Forelimb muscle (tissue), 1 donor: ENCODE results near the gene SPAG6. TPM values are rescaled to one million over a fixed set of nuclear protein-coding genes. Genes with fewer than 3 reads are reported as not detected.
A peak's percentile ranks its signal among the peaks of the same experiment; 100 is the strongest.

ENCODE experiments used
- DNase-seq: peaks from one replicate; pipeline ENCODE4 v3.0.0-alpha.2; 2013; ENCODE audit warnings: low read depth
- polyA plus RNA-seq: library from polyadenylated mRNA; unstranded; fragments of 120-200 nt; gene quantifications from one replicate; pipeline ENCODE4 v1.2.1, GENCODE V29; 2013; ENCODE audit not compliant: insufficient read length

Gene SPAG6
- polyA plus RNA-seq, 1 donor: 7.7 TPM

DNA sequence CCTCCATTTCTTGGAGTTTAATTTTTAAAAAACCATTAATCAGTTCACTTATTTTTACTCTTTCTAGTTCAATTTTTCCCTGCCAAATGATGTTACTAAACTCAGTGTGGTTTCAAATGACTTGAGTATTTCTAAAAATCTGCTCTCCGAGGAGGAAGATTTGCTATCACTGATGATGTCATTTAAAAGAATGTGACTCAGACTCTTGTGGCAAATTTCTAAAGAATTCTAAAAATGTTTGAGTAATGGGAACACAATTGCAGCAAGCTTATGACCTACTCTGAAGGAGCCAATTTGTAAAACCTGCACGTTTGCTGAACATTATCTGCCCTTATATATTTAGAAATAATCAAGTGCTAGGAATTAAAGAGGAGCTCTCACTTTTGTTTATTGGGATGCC lies 88.6 kb downstream of the SPAG6 start:
- no peak for DNase-seq

DNA sequence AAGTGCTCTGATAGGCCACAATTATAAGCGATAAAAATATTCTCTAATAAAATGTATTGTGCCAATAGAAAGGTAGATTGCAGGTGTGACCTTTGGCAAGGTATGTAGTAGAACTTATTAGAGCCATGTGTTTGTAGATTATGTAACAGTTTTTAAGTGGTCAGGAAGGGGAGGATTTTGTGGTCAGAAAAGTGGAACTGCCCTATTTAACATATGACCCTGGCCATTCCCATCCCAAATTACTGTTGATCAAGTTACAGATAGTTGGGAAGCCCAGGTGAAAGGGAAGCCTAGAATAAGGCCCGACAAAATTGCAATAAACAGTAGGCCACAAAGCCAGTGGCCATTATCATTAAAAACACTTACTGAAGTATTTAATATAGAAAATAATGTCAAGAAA lies 89.2 kb downstream of the SPAG6 start:
- no peak for DNase-seq

DNA sequence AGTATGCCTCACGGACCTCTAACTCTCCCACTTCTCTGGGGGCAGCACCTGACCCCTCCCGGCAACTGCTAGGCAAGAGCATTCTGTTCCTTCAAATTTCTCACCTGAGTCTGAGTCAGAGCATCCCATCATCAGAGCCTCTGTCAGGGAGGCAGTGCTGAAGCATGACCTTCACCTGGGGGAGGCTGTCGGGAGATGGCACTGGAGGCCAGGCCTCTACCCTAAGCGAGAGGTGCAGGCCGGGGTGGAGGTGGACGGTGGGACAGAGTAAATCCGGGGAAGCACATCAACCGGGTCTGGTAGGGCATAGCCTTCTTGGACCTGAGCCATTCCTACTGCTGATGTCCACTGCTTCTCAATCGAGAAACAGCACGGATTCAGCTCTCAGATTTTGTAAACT lies 90.4 kb downstream of the SPAG6 start:
- no peak for DNase-seq

DNA sequence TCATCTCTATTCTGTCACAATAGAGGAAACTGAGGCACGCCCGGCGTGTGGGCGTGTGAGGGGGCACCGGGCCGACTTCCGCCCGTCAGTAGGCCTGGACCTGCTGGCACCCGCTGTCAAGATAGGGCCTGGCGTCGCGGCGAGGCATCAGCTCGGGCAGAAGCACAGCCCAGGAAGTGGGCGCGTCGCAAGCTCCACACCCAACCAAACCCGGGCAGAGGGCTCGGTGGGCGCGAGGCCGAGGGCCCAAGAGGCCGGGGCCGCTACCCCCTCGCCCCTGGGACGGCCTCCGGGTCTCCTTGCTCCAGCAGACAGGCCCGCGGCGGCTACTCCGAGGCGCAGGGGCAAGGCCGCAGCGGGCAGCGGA lies 91.2 kb downstream of the SPAG6 start:
- no peak for DNase-seq

DNA sequence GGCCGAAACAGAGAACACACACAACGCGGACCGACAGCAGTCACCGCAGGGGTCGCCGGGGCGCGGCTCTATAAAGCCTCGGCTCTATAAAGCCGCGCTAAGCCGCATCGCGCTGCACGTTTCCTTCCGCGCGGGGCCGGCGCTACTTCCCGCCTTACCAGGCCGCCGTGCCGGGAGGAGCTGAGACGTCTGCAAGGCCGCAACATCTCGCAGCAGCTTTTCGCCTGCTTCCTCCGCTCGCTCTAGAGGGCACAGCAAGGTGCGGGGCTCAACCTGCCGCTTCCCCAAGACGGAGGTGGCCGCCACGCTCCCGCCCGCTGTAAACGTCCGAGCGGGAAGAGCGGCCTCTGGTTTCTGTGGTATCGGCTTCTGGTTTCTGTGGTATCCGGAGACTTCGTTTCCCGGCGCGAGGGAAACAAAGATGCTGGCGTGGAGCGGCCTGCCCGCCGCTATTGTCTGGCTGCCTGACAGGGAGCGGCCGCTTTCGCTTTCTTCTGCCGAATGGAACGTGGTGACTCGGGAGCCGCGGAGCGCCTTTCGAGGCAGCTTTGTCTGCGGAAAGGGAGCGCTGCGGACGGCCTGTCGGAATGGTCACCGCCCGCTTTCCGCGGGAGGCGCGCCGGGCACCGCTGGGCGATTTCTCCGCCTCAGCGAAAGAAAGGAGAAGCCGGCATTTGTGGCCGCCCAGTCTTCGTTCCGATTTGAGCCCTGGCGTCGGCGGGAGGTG lies 91.8 kb downstream of the SPAG6 start:
- peak; percentile 73 for DNase-seq

DNA sequence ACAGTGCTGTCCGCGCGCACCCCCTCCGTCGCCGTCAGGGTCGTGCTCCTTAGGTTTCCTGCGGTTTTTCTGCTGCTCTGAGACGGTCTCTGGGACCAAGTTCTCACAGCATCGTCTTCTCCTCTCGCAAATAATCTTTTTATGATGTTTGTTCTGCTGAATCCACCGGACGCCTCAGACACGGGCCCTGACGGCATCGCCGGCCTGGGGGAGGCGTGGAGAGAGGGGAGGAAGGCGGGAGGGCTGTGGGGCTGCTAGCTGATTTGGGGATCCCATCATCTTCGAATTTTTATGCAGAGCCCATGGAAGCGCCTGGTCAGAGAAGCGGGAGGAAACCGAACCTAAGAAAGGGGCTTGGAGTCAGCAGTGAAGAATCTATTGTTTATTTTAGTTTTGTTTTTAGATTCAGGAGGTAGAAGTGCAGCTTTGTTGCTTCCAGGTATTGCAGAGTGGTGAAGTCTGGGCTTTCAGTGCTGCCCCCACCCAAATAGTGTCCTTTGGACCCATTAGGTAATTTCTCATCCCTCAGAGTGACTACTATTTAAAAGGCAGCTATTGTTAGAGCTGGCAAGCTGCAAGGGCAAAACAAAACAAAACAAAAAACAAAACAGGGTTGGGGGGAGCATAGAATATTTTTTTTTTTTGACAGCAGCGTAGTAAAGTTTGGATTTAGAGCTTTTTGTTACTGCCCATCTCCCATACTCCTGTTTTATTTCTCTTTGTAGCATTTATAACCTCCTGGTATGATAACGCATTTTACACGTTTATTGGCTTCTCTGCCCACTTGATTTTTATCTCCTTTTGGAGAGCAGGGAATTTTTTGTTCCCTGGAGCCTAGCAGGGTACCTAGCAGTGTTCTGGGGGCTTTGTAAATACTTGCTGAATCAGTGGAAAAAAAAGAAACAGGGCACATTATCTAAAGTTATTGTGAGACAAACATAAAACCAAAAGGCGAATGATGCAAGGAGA lies 92.6 kb downstream of the SPAG6 start:
- DNase-seq: no peak

DNA sequence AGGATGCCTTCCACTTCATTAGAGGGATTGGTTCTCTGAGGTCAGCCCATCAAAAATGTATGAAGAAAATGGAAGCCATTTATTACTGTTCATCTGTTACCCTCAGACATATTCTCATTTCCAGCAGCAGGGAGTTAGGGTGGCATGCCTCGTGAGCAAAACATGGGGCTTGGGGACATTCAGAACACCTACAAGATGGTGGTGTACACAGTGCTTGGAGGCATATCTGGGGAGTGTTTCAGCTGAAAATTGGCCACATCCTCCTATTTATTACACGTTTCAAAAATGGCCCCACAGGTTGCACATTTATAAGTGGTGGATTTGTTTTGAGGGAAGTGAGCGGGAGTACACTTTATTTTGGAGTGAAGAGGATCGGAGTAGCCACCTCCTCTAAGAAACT lies 93.4 kb downstream of the SPAG6 start:
- DNase-seq: no peak

DNA sequence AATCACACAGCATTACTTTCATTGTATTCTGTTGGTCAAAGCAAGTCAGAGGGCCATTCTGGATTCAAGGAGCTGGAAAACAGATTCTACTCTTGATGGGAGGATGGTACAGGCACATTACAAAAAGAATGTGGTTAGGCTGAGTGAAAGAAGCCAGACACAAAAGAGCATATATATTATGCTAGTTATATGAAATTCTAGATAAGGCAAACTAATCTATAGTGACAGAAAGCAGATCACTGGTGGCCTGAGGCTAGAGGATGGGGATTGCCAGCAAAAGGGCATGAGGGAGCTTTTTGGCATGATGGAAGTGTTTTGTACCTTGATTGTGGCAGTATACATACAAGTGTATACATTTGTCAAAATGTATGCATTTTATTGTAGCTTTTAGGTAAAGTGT lies 96.8 kb downstream of the SPAG6 start:
- DNase-seq: no peak

DNA sequence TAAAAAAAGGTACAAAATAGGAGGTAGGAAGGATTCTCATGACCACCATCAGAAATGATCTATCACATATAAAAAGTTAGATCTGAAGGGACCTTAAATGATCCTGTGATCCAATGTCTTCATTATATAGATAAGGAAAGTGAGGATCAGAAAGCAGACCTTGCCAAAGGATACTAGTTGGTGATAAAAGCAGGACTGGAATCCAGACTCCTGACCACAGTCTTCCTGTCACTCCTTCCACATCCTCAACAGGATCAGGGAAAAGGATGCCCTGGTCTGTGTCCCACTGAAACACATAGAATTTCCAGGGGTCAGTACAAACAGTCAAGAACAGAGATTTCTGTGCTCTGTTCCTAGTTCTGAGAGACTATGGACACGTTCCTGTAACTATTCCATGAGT lies 97.2 kb downstream of the SPAG6 start:
- DNase-seq: no peak

DNA sequence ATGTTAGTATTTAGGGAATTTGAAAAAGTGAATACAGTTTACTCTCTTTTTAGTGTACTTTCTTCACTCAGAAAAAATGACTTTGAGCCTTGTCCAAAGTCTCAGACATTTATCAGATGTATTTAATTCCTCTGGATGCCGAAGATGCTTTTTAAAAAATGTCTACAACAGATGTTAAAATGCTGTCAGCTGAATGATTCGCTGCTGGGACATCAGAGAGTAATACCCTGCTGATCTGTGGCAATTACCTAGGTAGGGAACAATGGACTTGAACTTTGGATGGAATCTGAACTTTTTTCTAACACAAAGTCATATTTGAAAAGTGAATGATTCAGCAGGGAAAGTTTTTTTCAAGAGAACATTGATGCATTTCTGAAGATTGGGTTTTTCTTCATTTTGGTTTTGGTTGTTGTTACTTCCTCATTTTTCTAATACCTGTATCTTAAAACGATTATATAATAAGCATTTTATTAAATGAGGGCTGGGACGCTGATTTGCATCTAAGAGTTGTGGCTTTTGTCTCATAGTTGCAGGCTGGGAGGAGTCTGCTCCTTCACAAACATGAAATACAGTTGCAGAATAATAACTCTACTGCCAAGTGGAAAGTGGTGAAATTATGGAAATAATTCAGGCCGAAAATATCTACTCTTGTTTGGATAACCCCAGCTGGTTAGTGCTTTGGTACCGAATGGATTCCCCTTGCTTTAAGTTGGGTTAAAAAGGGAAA lies 98.0 kb downstream of the SPAG6 start:
- DNase-seq: no peak

DNA sequence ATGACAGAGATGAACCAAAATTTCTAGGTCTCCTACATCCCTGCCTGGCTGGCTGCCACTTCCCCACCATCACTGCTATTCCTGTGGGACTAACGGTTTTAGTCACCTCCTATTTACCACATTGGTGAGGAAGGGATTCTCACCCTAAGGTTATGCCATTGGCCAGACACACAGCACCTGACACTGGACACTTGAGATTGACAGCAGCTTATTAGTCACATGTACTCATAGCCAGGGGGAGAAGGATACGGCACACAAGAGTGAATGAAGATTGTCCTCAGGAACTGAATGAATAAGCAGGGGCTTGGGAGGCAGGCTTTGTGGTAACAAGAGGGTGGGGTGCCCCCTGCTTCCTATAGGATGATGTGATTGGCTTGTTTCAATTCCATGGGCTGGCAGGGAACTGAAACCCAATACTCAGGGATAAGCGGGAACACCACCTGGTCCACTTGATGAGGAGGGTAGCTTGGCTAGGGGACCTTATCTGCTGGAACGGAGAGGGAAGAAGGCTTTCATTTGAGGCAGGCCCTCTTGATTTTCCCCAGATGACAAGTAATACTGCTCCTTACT lies 99.0 kb downstream of the SPAG6 start:
- no peak for DNase-seq

DNA sequence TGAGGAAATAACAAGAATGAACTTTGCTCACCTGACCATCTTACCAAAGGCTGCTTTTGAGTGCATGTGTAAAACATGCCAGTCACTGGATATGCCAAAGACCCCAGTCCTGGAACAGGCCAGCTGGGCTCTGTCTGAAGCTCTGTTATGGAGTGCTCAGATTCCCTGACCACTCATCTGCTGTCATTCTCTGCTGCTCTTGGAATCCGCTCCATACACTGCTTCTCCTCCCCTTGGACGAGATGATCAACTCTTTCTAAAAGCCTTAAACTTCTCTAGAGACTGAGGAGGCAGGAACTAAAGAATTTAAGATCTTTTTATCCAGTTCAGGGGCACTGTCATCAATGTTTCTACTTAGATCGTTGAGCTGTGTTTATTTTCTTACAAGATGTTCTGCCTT lies 100.2 kb downstream of the SPAG6 start:
- DNase-seq: no peak

DNA sequence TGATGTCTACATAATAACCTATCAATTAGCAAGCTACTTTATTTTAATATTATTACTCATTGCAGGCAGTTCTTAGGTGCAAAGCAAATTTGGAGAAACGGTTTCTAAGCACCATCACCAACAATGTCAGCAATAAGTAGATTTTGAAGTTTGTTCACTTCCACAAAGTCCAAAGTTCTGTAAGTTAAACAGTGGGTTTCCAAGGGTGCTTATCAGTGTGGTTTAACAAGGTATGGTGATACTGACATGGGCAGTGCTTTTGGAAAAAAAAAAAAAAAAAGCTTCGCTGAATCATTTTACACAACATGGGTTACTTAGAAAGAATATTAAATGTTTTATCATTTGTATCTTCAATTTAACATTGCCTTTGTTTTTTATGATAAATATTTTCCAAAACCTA lies 101.8 kb downstream of the SPAG6 start:
- DNase-seq: no peak

DNA sequence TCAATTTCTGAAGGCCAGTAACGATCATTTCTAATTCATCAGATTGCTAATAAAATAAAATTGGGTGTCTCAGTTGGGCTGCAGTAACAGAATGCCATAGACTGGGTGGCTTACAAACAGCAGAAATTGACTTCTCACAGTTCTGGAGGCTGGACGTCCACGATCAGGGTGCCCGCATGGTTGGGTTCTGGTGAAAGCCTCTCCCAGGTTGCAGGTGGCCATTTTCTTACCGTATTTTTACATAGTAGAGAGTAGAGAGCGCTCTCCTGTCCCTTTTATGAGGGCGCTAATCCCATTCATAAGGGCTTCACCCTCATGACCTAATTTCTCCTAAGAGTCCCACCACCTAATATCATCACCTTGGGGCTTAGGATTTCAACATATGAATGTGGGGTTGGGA lies 106.0 kb downstream of the SPAG6 start:
- DNase-seq: no peak

DNA sequence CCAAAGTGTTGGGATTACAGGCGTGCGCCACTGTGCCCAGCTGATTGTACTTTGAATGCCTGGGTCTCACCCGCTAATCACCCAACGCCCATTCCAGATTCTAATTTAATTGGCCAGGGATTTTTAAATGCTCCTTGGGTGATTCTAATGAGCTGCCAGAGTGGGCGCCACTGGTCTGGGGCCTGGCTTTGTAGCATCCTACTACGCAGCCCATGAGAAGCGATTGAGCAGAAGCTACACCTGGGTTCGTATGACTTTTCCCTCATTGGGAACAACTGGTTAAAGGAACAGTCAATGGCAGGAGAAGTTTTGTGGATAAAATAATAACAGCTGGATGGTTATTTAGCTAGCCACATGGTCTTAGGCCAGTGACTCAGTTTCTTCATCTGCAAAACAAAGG lies 108.0 kb downstream of the SPAG6 start:
- no peak for DNase-seq

DNA sequence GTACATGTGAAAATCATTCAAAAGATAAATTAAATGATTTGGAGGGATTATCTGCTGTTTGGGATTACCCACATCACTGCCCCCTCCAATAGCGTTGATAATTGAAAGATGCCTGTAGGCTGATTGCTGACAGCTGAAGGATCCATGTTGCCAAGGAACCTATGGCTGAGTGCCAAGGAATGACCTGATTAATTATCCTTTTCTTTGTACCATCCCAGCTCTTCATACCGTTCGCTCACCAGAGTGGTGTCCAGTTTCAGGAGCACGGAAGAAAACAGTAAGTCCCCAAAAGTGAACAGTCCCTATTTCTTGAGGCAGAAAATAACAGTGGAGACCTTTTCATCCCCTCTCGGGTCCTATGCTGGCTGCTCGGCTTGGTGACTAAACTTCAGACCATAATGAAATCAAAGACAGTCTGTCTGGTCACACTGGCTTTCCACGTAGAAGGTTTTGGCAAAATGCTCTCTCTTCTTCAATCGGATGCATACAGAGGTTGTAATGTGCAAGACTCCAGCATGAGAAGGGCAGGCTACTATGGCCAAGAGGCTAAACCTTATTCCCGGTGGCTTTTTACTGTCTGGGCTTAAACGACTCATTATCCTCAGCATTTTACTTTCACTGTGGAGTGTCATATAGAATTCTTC lies 108.8 kb downstream of the SPAG6 start:
- no peak for DNase-seq

DNA sequence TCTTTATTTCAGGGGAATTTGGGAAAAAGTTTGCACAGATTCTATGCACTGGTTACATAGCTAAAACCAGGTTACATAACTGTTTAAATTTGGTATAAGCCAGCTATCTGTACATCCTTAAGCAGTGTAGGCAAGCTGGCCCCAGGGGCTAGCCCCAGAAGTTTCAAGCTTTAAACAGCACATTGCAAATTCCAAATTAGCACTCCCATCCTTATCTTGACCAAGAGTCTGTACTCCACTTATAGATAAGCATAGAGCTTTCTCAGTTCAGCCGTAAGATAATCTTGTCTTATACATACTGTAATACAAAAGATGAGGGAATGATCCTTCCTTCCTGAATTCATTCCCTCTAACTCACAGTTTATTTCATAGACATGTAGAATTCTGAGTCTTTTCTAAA lies 109.3 kb downstream of the SPAG6 start:
- no peak for DNase-seq

DNA sequence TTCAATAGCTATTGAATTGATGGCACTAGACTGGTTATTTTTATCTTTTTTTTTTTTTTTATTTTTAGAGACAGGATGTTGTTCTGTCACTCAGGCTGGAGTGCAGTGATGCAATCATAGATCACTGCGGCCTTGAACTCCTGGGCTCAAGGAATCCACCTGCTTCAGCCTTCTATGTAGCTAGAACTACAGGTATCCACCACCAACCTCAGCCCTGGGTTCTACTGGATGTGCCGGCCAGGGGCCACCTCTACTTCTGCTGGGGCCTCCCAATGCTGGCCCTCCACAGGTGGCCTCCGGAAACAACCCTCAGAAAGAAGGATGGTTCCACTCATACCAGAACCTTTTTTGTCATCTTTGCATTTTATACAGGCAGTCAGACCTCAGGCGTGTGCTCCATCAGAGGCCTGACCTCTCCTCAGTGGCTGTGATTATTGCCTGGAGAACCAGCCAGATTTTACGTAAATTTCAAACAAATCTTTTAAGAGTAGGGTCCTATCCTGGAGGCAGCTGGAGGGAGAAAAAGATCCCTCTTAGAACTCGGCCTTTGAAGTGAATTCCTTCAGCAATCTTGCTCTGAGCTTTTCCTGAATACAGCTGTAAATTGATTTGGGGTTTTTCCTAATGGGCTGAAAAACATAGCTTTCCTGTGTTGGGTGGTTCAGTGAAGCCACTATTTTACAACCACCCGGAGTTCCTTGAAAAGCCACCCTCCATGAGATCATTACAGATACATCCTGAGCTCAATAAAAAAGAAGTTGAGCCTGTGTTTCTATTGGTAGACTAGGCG lies 110.0 kb downstream of the SPAG6 start:
- no peak for DNase-seq

DNA sequence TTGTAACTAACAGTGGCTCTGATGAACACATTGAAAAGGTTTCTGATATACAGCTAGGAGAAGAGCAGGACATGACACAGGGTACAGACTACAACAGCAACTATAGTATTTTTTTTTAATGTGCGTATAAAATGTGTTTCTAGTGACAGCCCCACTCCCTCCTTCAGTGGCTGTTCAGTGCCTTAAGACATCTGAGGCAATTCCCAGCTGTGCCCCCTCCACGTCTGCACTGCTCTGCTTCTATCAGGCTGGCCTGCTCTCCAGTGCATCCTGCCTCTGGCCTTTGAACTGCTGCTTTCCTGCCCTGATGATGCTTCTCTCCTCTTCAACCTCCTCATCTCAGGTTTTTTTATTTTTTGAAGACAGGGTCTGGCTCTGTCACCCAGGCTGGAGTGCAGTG lies 111.2 kb downstream of the SPAG6 start:
- no peak for DNase-seq

DNA sequence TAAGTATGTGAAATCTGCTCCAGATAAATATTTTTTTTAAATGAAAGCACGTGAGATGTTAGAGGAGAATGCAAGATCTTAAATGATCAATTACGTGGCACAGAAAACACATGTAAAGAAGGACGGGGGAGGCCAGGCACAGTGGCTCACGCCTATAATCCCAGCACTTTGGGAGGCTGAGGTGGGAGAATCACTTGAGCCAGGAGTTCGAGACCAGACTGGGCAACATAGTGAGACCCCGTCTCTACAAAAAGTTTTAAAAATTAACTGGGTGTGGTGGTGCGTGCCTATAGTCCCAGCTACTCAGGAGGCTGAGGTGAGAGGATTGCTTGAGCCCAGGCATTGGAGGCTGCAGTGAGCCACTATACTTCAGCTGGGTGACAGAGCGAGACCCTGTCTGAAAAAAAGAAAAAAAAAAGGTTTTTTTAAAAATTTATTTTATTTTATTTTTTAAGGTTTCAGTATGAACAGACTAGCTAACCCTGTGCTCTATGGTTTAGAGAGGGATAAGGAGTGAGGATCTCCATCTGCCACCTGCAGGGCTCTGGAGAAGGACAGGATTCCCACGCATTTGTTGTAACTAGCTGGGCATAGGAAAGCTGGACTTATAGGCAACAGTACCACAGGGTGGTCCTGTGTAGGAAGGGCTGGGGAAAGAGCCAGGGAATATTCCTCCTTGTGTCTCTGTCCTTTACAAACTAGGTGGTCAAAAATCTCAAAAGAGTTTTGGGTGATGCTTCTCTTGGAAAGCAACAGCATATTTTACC lies 113.2 kb downstream of the SPAG6 start:
- DNase-seq: no peak
